HG02759 (cell line): ENCODE results near the gene HMGXB4.

Source experiments
- ATAC-seq: cut with Tn5 transposase; IDR thresholded peaks from one replicate; pipeline ENCODE4 v1.9.1; 2021; ENCODE audit warnings: mild to moderate bottlenecking, moderate library complexity; ENCODE audit not compliant: unreplicated experiment

Gene HMGXB4

DNA sequence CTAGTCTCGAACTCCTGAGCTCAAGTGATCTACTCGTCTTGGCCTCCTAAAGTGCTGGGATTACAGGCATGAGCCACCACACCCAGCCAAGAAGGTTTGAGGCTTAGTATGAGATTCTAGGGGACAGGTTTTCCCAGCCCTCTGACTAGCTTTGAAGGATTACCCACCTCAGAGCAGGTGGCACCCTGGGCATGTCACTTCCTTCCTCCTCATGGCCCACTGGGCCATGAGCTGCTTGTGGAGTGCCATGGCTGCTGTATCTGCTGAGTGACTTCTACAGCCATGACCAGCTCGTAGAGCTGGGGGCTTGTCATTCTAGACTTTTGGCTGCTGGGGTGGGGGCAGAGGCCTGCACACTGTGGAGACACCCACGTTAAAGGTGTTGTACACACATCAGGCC is 67.5 kb downstream of the HMGXB4 start:
- no peak for ATAC-seq

DNA sequence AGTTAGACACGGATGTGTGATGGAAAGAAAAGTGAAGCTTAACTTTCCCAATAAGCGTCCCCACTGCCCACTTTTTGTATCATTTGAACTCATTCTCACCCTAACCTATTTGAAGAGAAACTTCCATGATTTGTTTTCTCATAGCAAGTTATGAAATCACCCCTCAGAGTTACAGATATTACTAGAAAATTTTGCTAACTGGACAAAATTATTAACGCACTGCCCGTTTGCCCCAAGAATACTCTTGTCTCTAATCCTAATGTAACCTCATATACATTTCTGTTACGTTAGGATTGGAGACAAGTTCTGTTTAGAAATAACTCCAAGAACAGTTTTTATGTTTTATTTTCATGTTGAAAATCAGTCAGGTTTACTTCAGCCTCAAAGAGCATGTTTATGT is 67.9 kb downstream of the HMGXB4 start:
- ATAC-seq: no peak

DNA sequence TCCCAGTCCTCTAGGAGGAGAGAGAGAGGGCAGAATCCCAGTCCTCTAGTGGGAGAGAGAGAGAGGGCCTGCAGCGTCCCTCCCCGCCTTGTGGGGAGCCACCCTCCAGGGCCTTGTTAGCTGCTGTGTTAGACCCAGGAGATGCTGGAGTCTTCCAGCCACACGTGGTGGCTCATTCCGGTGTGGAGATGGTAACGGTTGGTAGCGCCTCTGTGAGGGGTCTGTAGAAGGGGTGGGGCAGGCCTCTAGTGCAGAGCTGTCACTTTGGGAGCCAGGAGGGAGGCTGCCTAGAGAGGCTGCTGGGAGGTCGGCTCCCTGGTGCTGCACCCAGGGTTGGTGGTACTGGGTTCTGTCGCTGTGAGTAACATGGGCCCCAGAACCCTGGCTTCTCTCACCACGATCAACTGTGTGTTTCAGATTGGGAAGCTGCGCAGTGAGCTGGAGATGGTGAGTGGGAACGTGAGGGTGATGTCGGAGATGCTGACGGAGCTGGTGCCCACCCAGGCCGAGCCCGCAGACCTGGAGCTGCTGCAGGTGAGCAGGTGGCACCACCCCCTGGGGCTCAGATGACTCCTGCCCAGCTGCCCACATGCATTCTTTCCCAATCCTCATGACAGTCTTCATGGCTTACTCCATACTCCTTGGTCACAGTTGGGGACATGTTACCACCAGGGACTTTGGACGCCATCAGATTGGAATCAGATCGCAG is 69.7 kb downstream of the HMGXB4 start:
- no peak for ATAC-seq

DNA sequence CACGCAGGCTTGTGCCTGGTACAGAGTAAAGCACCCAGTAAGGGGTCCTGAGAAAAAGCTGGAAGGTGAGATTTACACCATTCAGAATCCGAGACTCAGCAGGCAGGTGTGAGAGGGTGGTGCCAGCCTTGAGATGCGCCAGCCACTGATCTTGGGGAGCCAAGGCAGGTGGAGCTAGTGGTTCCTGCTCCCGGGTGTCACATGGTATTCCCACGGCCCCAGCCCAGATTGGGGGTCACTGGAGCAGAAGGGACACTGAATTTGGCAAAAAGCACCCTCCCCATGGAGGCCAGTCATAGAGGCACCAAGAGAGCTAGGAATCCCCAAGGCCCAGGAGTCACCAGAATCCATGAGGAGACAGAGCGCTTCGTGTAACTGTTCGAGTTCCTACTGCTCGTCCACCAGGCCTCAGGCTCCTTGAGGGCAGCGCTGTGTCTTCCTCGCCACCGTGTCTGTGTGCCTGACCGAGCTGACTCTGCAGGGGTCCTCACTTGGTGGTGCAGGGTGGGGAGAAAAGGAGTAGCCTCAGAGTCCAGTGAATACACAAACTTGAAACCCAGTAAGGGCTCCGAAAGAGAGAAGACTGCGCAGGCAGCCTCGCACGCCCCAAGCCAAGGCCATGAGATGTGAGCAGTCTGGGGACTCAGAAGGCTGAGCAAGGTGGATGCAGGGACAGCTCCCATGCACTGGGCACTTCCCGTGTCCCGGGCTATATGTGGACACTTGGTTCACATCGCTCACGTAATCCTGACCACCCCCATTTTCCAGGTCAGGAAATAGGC is 70.6 kb downstream of the HMGXB4 start:
- no peak for ATAC-seq

DNA sequence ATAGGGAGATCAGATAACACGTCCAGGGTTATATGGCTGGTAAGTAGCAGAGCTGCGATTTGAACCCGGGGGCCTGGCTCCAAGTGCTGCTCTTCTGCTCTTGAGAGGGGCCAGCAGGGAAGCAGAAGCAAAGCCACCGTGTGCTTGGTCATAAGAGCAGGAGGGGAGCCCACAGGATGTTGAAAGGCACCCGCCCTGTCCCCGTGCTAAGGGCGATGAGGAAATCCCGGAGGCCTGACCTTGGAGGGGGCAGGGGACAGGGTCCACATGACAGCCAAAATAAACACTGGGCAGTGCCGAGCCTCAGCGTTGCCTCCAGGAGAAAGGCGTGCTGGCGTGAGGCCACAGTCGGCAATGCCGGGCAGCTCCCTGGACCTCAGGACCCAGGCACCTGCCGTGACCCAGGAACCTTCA is 71.2 kb downstream of the HMGXB4 start:
- ATAC-seq: no peak

DNA sequence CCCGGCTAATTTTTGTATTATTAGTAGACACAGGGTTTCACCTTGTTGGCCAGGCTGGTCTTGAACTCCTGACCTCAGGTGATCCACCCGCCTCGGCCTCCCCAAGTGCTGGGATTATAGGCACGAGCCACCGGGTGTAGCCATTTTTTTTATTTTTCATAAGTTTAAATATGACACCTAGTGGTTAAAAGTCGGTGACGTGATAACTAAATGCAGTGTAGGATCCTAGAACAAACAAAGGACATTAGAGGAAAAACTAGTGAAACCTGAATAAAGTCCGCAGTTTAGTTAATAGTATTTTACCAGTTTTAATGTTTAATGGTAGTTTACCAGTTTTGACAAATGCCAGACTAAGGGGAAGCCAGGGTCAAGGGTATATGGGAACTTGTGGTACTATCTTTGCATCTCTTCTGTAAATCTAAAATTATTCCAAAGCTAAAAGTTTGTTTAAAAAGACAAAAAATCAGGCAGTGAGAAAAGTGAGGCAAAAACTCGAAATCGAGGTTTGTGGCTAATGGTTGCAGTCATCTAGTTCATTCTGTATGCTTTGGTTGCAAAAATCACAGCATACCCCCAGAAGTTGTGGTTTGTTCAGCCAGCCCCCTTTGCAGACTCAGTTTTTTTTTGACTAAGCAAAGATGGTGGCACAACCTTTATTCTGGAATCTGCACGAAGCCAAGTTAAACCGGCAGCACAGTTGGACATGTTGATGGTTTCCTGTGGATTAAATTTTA is 72.0 kb downstream of the HMGXB4 start:
- ATAC-seq: no peak

DNA sequence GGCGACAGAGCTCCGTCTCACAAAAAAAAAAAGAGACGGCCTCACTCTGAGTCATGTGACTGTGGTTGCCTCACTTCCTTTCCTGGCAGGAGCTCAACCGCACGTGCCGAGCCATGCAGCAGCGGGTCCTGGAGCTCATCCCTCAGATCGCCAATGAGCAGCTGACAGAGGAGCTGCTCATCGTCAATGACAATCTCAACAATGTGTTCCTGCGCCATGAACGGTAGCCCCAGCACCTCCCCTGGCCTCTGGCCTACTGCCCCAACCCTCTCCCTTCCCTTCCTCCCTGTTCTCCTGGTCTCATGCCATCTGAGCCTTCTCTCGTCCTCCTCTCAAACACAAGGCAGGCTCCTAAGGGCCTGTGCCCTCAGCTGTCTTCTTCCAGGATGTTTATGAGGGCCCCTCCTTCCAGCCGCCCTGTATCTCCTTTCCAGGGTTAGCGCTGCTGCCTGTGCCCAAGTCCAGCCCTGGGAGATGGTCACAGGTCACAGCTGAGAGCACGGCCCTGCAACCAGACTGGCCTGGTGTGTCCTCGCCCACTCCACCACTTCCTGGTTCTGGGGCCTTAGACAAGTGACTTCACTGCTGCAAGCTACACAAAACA is 73.1 kb downstream of the HMGXB4 start:
- no peak for ATAC-seq

DNA sequence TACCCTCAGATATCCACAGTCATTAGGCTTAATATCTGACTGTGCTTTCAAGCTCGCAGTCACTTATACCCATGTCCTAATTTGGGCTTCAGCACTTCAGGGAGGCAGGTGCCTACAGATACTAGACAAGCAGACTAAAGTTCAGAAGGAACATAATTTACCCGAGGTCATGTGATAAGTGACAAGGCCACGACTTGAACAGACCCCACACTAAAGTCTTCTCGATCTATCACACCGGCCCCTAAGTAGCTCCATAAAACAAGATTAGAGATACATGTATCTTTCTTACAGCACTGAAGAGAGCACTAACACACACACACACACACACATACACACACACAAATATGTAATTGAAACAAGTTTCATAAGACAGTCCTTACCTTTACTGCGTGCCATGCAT is 75.0 kb downstream of the HMGXB4 start:
- no peak for ATAC-seq

DNA sequence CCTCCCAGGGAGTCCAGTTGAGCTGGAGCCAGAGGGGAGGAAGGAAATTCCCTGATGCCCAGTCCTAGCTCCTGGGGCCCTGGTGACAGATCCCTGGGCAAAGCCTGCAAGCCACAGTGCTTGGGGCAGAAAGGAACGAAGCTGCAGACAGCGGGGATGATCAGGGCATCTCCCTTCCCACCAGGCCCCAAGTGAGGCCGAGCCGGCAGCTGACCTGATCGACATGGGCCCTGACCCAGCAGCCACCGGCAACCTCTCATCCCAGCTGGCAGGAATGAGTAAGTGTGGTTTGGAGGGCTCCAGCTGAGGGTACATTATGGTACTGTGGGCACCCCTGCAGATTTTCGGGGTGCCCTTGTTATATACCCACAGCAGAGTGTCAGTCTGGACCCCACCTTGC is 75.9 kb downstream of the HMGXB4 start:
- no peak for ATAC-seq

DNA sequence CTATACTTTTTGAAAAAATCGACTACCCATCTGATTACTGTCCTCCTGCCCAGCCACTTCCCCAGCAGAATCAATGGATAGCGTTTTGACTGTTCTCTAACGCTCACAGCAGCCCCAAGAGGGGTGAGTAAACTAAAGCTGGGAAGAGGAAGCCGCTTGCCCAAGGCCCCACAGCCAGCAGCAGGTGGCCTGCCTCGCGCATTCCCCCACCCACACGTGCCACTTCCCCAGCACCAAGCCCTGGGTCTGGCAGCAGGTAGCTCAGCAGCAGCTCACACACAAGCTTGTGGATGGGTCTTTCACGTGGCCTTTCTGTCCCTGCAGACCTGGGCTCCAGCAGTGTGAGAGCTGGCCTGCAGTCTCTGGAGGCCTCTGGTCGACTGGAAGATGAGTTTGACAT is 76.7 kb downstream of the HMGXB4 start:
- ATAC-seq: no peak

DNA sequence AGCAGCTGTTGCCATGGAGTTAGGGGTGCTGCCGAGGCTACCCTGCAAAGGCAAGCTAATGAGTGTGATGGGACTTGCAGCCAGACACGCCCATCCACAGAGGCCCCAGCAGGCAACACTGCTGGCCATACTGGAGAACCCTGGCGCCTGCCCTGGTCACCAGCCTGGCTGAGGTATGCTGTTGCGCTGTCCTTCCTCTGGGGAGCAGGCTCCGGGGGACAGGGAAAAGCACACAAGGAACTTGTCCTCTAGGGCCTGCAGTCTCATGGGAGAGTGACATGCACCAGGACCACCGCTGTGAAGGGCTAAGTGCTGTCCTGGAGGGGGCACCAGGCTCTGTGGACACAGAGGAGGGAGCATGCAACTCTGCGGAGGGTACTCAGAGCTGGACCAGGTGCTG is 78.2 kb downstream of the HMGXB4 start:
- ATAC-seq: no peak

DNA sequence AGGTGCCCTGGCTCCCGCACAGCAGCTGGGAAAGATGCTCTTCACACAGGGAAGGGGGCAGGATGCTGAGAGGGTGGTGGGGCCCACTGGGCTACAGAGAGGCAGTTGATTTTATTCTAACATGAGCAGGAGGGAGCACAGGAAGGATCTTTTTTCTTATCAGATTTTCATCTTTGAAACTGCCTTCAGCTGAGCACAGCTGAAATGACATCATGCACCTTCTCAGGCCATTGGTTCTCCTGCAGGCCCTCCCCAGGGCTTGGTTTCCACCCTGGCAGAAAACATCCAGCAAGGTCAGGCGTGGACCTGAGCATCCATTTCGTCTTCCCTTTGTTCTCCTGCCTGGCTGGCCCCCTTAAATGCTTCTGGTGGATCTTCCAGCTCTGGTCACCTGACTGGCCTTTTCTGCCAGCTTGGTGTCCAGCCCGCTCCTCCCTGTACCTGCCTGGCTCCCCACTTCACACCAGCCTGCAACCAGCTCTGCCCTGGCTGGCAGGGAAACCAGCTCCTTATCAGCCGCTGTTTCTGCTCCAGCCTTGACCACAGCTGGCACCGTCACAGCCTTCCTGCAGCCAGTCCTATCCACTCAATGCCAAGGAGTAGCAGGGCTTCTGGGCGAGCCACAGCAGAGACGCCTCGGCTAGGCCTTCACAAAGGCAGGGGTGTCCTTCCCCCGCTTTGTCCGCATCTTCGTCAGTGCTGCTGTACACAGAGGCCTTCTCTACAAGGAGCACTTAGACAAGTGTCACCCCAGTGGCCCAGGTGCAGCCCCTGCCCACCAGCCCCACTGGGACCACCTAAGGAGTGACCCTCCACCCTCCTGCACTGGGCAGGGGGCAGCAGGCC is 78.9 kb downstream of the HMGXB4 start:
- no peak for ATAC-seq

DNA sequence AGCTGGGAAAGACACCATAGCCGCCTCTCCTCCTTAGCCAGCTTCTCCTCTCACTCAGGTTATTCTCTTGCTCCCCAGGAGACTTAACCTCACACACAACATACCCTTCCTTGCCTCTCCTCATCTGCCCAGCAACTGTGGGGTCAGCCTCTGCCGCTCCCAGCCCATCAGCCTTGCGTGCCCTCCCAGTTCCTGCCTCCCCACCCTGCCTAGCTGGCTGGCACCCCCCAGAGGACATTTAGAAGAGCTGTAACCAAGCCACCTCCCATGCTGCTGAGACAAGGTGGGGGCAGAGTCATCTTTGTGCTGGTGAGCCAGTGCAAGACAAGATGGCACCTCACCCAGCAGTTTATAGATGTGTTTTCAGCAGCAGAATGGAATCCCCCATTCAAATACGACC is 80.6 kb downstream of the HMGXB4 start:
- ATAC-seq: no peak

DNA sequence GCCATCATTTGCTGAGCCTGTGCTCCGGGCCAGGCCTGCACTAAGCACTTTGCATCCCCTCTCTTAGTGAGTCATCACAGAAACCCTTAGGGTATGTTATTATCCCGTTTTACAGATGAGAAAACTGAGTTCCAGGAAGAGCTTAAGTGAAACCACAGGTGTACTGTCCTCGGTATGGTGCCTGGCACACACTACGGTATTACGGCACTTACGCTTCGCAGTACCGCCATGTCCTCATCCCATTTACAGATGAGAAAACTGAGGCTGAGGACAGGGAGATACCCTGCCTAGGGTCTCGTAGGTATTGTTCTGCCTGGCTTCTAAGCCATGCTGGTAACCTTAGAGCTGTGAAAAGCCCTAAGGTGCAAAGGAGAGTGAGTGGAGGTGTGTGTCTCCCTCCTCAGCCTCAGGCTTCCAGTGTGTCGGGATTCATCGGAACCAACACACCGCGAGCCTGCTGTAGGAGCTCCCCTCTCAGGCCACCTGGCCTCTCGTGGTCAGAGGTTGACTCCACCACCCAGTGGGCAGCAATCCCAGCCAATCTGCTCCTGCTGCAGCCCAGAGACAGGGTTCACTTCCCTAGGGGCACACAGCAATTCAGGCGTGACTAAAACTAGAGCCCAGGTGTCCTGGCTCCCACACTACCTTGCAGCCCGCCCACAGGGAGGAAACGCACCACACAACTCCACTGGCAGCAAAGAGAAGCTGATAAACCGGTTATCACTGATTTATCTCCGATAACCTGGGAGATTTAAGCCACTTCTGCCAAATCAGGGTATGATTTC is 84.0 kb downstream of the HMGXB4 start:
- no peak for ATAC-seq

DNA sequence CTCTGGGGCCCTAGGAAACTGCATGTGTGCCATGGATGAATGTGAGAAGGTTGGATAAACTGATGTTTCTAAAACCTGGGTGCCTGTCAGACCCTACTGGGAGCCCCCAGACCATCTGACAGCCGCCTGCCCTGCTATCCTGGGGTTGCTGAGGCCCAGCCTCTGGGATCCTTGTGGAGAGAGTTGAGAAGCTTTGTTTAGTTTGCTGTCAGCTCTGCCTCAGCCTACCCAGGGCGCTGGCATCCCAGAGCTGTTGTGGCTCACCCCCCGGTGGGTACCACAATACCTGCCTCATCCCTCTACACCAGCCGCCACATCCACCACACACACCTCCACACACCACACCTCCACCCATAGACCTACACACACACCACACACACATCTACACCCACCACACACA is 85.1 kb downstream of the HMGXB4 start:
- ATAC-seq: no peak

DNA sequence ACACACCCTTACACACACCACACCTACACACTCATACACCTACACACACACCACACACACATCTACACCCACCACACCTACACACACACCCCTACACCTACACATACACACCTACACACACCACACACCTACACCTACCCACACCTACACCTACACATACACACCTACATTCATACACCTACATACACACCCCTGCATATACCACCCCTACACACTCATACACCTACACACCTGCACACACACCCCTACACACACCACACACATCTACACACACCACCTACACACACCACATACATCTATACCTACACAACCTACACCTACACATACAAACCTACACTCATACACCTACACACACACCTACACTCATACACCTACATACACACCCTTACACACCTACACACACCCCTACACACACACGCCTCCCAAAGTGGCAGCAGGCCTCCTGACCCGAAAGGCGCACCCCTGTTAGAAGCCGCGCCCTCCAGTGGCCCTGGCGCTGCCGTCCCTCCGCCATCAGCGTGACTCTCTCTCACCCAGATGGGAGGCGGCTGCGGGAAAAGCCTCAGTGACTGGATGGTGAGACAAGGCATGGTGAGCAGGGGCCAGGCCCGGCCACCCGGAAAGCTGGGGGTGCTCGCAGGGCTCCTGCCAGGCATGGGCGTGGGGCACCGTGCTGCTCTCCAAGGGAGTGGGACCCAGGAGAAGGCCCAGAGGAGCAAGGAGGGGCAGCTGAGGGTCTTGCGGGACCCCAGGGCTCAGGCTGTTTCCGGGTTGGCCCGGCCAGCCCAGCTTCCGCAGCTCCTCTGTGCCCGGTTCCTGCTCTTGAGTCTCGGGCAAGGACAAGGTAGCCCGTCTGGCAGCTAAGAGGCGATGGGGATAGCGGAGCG is 86.6 kb downstream of the HMGXB4 start:
- ATAC-seq: no peak

DNA sequence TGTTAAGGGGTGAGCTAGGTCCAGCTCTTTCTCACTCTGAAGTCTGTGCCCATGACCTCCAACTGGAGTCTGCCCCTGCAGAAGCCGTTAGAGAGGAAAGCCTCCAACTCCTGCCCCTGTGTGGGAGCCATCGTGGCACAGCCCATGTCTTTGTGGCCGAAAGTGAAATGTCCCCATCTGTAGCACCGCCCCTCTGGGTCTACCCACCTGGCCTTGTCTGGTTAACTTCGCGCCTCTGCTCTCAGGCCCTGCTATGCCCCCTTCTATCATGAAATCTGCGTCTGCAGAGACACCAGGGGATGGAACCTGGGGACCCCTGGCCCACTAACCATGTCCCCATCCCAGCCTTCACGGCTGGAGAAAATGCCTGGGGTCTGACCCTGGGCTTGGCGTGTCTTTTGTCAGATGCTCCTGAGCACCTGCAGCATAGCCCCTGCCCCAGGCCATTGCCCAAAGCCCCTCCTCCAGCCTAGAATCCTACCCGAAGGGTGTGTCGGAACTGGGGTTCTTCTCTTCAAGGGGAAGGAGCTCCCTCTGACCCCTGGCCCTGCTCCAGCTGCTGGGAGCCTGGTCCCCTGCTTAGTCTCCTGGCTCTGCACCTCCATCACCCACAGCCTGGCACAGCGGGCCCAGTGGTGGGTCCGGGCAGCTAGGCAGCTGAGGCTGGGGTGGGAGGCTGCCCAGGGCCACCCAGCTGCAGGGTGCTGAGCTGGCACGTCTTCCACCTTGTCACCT is 87.8 kb downstream of the HMGXB4 start:
- no peak for ATAC-seq
